ENCODE results near the gene NUDT3. TPM values are rescaled to one million over a fixed set of nuclear protein-coding genes. Genes with fewer than 3 reads are reported as not detected.
A peak's percentile ranks its signal among the peaks of the same experiment; 100 is the strongest.

The NUDT3 gene
- total and polyA plus RNA-seq, 8 donors = 8.7 to 34.0 (median 13.1) TPM

GRCh38 chr6:34347303-34347702 lies 45.2 kb downstream of the NUDT3 start:
- 64 to 88% (median 81%) methylated on average over 1 of the region's 1 CpG for WGBS, 5 donors
- Histone ChIP-seq H3K27me3 (no peaks in the 10 kb centered on the region), H3K4me3 (no peak overlapping the region), H3K36me3 (no peaks in the 10 kb centered on the region), H3K9me3 (no peaks in the 10 kb centered on the region), H3K27ac (no peak overlapping the region), H3K4me1 (peaks cover 11 to 45% (median 29%) of the 10 kb centered on the region in 4 donors)
- DNase-seq = no peak
- intact Hi-C loops (cut with DNase I; ENCODE audit: low total_unique reads) = no loop called here
- TF ChIP-seq POLR2A (IDR thresholded peaks at IDR 0.05) (no peak), CTCF (IDR thresholded peaks at IDR 0.05) (no peak), POLR2AphosphoS5 (IDR thresholded peaks at IDR 0.05) (no peak), EP300 (IDR thresholded peaks at IDR 0.05) (no peak)

- no peaks in the 10 kb centered on the region for H3K9me3 ChIP-seq
- H3K27ac ChIP-seq = no peak overlapping the region
- H3K4me3 ChIP-seq = no peak overlapping the region
- H3K36me3 ChIP-seq = no peaks in the 10 kb centered on the region
- WGBS, 5 donors = 68 to 74% (median 70%) methylated on average over 9 of the region's 9 CpGs
- H3K4me1 ChIP-seq = peaks cover 16 to 50% (median 32%) of the 10 kb centered on the region in 4 donors
- no peaks in the 10 kb centered on the region for H3K27me3 ChIP-seq
- no peak for TF ChIP-seq EP300 (IDR thresholded peaks at IDR 0.05)
- TF ChIP-seq CTCF (IDR thresholded peaks at IDR 0.05) = no peak
- no peak for TF ChIP-seq POLR2A (IDR thresholded peaks at IDR 0.05)
- no peak for TF ChIP-seq POLR2AphosphoS5 (IDR thresholded peaks at IDR 0.05)
- no peak for DNase-seq
- intact Hi-C loops (cut with DNase I; ENCODE audit: low total_unique reads) = no loop called here
Observed at GRCh38 chr6:34346175-34347119, 46.0 kb downstream of the NUDT3 start.

- Histone ChIP-seq H3K9me3 (no peaks in the 10 kb centered on the region), H3K4me1 (peaks cover 19 to 62% (median 37%) of the 10 kb centered on the region in 4 donors), H3K4me3 (no peak overlapping the region), H3K27ac (peak overlapping the region in 1 of 5 donors; percentile 24), H3K27me3 (no peaks in the 10 kb centered on the region), H3K36me3 (peaks cover 0 to 4% (median 0%) of the 10 kb centered on the region in 4 donors)
- DNase-seq = no peak
- TF ChIP-seq POLR2A (IDR thresholded peaks at IDR 0.05) = no peak
- intact Hi-C loops (cut with DNase I; ENCODE audit: low total_unique reads) = no loop called here
Observed at GRCh38 chr6:34343806-34344205, 48.7 kb downstream of the NUDT3 start.

DNA sequence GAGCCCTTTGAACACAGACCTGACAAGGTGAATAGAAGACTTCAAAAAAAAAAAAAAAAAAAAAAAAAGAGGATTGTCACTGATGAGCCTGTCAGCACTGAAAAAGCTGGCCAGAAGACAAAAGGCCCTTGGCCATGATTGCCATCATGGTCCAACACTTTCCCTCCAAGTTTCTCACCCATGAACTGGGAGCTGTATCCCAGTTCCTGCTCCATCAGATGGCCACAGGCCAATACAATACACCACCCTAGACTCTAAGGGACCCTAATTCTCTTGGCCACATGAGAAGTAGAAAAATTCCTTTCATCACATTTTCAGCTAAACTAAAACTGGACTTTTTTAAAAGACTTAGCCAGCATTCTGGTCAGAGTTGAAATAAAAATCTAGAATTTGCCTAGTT lies 50.2 kb downstream of the NUDT3 start:
- TF ChIP-seq POLR2AphosphoS5 (IDR thresholded peaks at IDR 0.05) = no peak
- no peak for TF ChIP-seq POLR2A (IDR thresholded peaks at IDR 0.05)
- TF ChIP-seq EP300 (IDR thresholded peaks at IDR 0.05) = no peak
- TF ChIP-seq CTCF (IDR thresholded peaks at IDR 0.05) = no peak
- no peaks in the 10 kb centered on the region for H3K9me3 ChIP-seq
- H3K27ac ChIP-seq = no peak overlapping the region
- peaks cover 0 to 4% (median 0%) of the 10 kb centered on the region in 4 donors for H3K36me3 ChIP-seq
- DNase-seq = no peak
- intact Hi-C loops (cut with DNase I; ENCODE audit: low total_unique reads) = no loop called here
- H3K4me3 ChIP-seq = no peak overlapping the region
- peaks cover 19 to 75% (median 44%) of the 10 kb centered on the region in 4 donors for H3K4me1 ChIP-seq
- H3K27me3 ChIP-seq = no peaks in the 10 kb centered on the region
